Left lung (tissue), 10 donors: ENCODE results near the gene CHD2. TPM values are rescaled to one million over a fixed set of nuclear protein-coding genes. Genes with fewer than 3 reads are reported as not detected.
"Not testable (repeated sequence)": the region's sequence is repeated elsewhere in the genome, so short reads cannot be mapped to it uniquely, and the experiment has no call there.

Experiments
- ATAC-seq: fragments of 200-7000 bp; cut with Tn5 transposase; one replicate; pipeline ENCODE4 v1.9.1; 2020; ENCODE audit warnings: moderate library complexity
- DNase-seq, 4 donors: peaks; one replicate each; pipeline ENCODE4 v3.0.0-alpha.2; 2013 to 2020
- H3K27ac ChIP-seq, 2 donors: fragments of 200-600 bp; sonication (generic) in 1 of 2; one replicate each; pipeline versions ENCODE4 v1.5.0 to v1.8.0; 2020 to 2021
- H3K27me3 ChIP-seq, 2 donors: fragments of 200-600 bp; sonication (generic) in 1 of 2; one replicate each; pipeline versions ENCODE4 v1.5.0 to v1.8.0; 2020 to 2021
- H3K36me3 ChIP-seq, 2 donors: fragments of 200-600 bp; sonication (generic) in 1 of 2; one replicate each; pipeline versions ENCODE4 v1.5.0 to v1.8.0; 2020 to 2021
- H3K4me1 ChIP-seq, 2 donors: fragments of 200-600 bp; one replicate each; pipeline ENCODE4 v1.8.0; 2021
- H3K4me3 ChIP-seq, 2 donors: fragments of 200-600 bp; sonication (generic) in 1 of 2; one replicate each; pipeline versions ENCODE4 v1.5.0 to v1.8.0; 2020 to 2021; ENCODE audit warnings: mild to moderate bottlenecking in 1 of 2
- H3K9me3 ChIP-seq, 2 donors: fragments of 200-600 bp; sonication (generic) in 1 of 2; one replicate each; pipeline versions ENCODE4 v1.5.0 to v1.8.0; 2020 to 2021
- CTCF ChIP-seq, 2 donors: fragments of 200-600 bp; sonication (generic) in 1 of 2; IDR thresholded peaks; one replicate each; pipeline versions ENCODE4 v1.5.0 to v1.8.0; 2021; ENCODE audit warnings: antibody characterized with exemption in 2 of 2
- intact Hi-C, 2 donors: fragments of 100-400 bp; cut with DNase I; formaldehyde crosslinking; loops; one replicate each; pipeline versions ENCODE4 v1.11.2 to v1.14.2; 2022
- polyA plus RNA-seq, 6 donors: library from polyadenylated mRNA; unstranded; fragments of 120-200 nt; gene quantifications; one replicate each; pipeline ENCODE4 v1.2.1, GENCODE V29; 2013; ENCODE audit not compliant: insufficient read length in 6 of 6
- total RNA-seq, 2 donors: library from RNA; stranded (reverse); fragmentation: NEBNext Ultra II Directional; extraction: Animal tissue kit (Norgen Biotek cat#: 25700); gene quantifications; one replicate each; pipeline ENCODE4 v1.2.1, GENCODE V29; 2021
- donor health status: DM: no; HTN: yes; CAD: no.
- donor health status: DM: no; HTN: no; CAD: no.

CHD2 gene
- total and polyA plus RNA-seq, 8 donors, result 120 to 152 (median 130) TPM

GRCh38 chr15:93037820-93038705 is 137.9 kb downstream of the CHD2 start:
- peaks cover 4 to 43% of the 10 kb centered on the region in 2 donors for H3K4me1 ChIP-seq
- peak overlapping the region in 1 of 2 donors; percentile 53 for H3K27ac ChIP-seq
- TF ChIP-seq CTCF (IDR thresholded peaks at IDR 0.05), result no peak
- intact Hi-C loops, result loop anchor here in 1 of 2 donors (10.0 kb wide), 1 partner anchor 1077 kb away; no protein-coding TSS in a partner anchor
- no peaks in the 10 kb centered on the region for H3K36me3 ChIP-seq
- no peaks in the 10 kb centered on the region for H3K9me3 ChIP-seq
- peak in 1 of 4 donors; percentile 10 for DNase-seq
- no peak for ATAC-seq
- no peak overlapping the region for H3K4me3 ChIP-seq
- H3K27me3 ChIP-seq, result no peaks in the 10 kb centered on the region

GRCh38 chr15:93039562-93040287 is 139.6 kb downstream of the CHD2 start:
- not testable (repeated sequence) for H3K27ac ChIP-seq, H3K27me3 ChIP-seq, H3K4me3 ChIP-seq, H3K36me3 ChIP-seq, H3K9me3 ChIP-seq
- intact Hi-C loops, result loop anchor here in 1 of 2 donors (10.0 kb wide), 1 partner anchor 1075 kb away; no protein-coding TSS in a partner anchor
- ATAC-seq, result peak; percentile 12
- peak in 1 of 4 donors; percentile 31 for DNase-seq
- peaks cover 4 to 43% of the 10 kb centered on the region in 2 donors for H3K4me1 ChIP-seq

- intact Hi-C loops, result no loop called here
- no peak for TF ChIP-seq CTCF (IDR thresholded peaks at IDR 0.05)
- ATAC-seq (peak; percentile 39), DNase-seq (peak in 3 of 4 donors; percentile 37 to 76 (median 43))
- Histone ChIP-seq H3K36me3 (peaks cover 0 to 7% of the 10 kb centered on the region in 2 donors), H3K4me1 (peaks cover 4 to 43% of the 10 kb centered on the region in 2 donors), H3K27ac (no peak overlapping the region), H3K4me3 (no peak overlapping the region), H3K27me3 (no peaks in the 10 kb centered on the region), H3K9me3 (no peaks in the 10 kb centered on the region)
These were observed 140.4 kb downstream of the CHD2 start for GRCh38 chr15:93040288-93041158.

- ATAC-seq (no peak), DNase-seq (no peak)
- TF ChIP-seq CTCF (IDR thresholded peaks at IDR 0.05), result no peak
- Histone ChIP-seq H3K27me3 (no peaks in the 10 kb centered on the region), H3K36me3 (peaks cover 0 to 7% of the 10 kb centered on the region in 2 donors), H3K27ac (no peak overlapping the region), H3K9me3 (peaks cover 0 to 3% of the 10 kb centered on the region in 2 donors), H3K4me3 (no peak overlapping the region), H3K4me1 (peaks cover 4 to 37% of the 10 kb centered on the region in 2 donors)
- intact Hi-C loops, result no loop called here
These were observed 141.0 kb downstream of the CHD2 start for GRCh38 chr15:93041159-93041547.

- H3K9me3 ChIP-seq, result peaks cover 0 to 7% of the 10 kb centered on the region in 2 donors
- H3K36me3 ChIP-seq, result peaks cover 0 to 7% of the 10 kb centered on the region in 2 donors
- no peak overlapping the region for H3K4me3 ChIP-seq
- intact Hi-C loops, result no loop called here
- TF ChIP-seq CTCF (IDR thresholded peaks at IDR 0.05), result no peak
- no peak for ATAC-seq
- no peak overlapping the region for H3K27ac ChIP-seq
- DNase-seq, result no peak
- peaks cover 4 to 26% of the 10 kb centered on the region in 2 donors for H3K4me1 ChIP-seq
- H3K27me3 ChIP-seq, result no peaks in the 10 kb centered on the region
These were observed 142.1 kb downstream of the CHD2 start for GRCh38 chr15:93042211-93042610.
